ENCODE results near the gene ARHGAP11A.
"Not testable (repeated sequence)": the region's sequence is repeated elsewhere in the genome, so short reads cannot be mapped to it uniquely, and the experiment has no call there.

The ARHGAP11A gene

GRCh38 chr15:32615051-32615870 lies at the start of gene ARHGAP11A:
Gene ARHGAP11A, plus strand, starts transcription at chr15:32615504. Its CDS starts 708 bp downstream, at chr15:32616212.
- peak; percentile 51 for DNase-seq (ENCODE audit: low spot score)

GRCh38 chr15:32568988-32569387 lies 46.3 kb upstream of the ARHGAP11A start:
- DNase-seq (ENCODE audit: low spot score), result not testable (repeated sequence)

GRCh38 chr15:32578482-32578881 lies 36.8 kb upstream of the ARHGAP11A start:
- not testable (repeated sequence) for DNase-seq (ENCODE audit: low spot score)

- DNase-seq (ENCODE audit: low spot score), result not testable (repeated sequence)
These were observed 29.5 kb upstream of the ARHGAP11A start for GRCh38 chr15:32585844-32586243.

GRCh38 chr15:32593151-32593550 lies 22.2 kb upstream of the ARHGAP11A start, which contains the start of gene GOLGA8N:
Gene GOLGA8N, plus strand, starts transcription at chr15:32593456.
- not testable (repeated sequence) for DNase-seq (ENCODE audit: low spot score)

GRCh38 chr15:32609518-32609917 lies 5.8 kb upstream of the ARHGAP11A start:
- DNase-seq (ENCODE audit: low spot score), result not testable (repeated sequence)

GRCh38 chr15:32610719-32611118 lies 4.6 kb upstream of the ARHGAP11A start:
- DNase-seq (ENCODE audit: low spot score), result not testable (repeated sequence)

- DNase-seq (ENCODE audit: low spot score), result not testable (repeated sequence)
These were observed 623 bp upstream of the ARHGAP11A start for GRCh38 chr15:32614712-32615050.

GRCh38 chr15:32615871-32616426 lies 645 bp downstream of the ARHGAP11A start:
- DNase-seq (ENCODE audit: low spot score), result not testable (repeated sequence)

- no peak for DNase-seq (ENCODE audit: low spot score)
These were observed 21.1 kb downstream of the ARHGAP11A start for GRCh38 chr15:32636410-32636809.

GRCh38 chr15:32636908-32637567 lies 21.7 kb downstream of the ARHGAP11A start:
- no peak for DNase-seq (ENCODE audit: low spot score)

GRCh38 chr15:32637704-32638103 lies 22.4 kb downstream of the ARHGAP11A start:
- DNase-seq (ENCODE audit: low spot score), result no peak

- no peak for DNase-seq (ENCODE audit: low spot score)
These were observed 26.3 kb downstream of the ARHGAP11A start, which contains the start of gene SCG5 for GRCh38 chr15:32641517-32642059. Gene SCG5, plus strand, starts transcription at chr15:32641710. Its CDS starts 1,883 bp downstream, at chr15:32643593.

- DNase-seq (ENCODE audit: low spot score), result no peak
These were observed 27.5 kb downstream of the ARHGAP11A start for GRCh38 chr15:32642667-32643435.

- DNase-seq (ENCODE audit: low spot score), result no peak
These were observed 28.7 kb downstream of the ARHGAP11A start for GRCh38 chr15:32643907-32644445.

- no peak for DNase-seq (ENCODE audit: low spot score)
These were observed 31.0 kb downstream of the ARHGAP11A start for GRCh38 chr15:32646291-32646690.

GRCh38 chr15:32649342-32649741 lies 34.0 kb downstream of the ARHGAP11A start:
- peak; percentile 66 for DNase-seq (ENCODE audit: low spot score)

- peak; percentile 88 for DNase-seq (ENCODE audit: low spot score)
These were observed 36.0 kb downstream of the ARHGAP11A start for GRCh38 chr15:32651229-32651837.

- DNase-seq (ENCODE audit: low spot score), result no peak
These were observed 36.9 kb downstream of the ARHGAP11A start for GRCh38 chr15:32652178-32652577.

GRCh38 chr15:32656091-32656490 lies 40.8 kb downstream of the ARHGAP11A start:
- DNase-seq (ENCODE audit: low spot score), result no peak

- DNase-seq (ENCODE audit: low spot score), result no peak
These were observed 41.2 kb downstream of the ARHGAP11A start for GRCh38 chr15:32656496-32656895.

All from AG20443 (cell line).